ENCODE data around the gene ST8SIA6. TPM values are rescaled to one million over a fixed set of nuclear protein-coding genes. Genes with fewer than 3 reads are reported as not detected.

Gene ST8SIA6
- polyA plus RNA-seq, 2 of the 4 experiments (the other 2 are of a cell fraction): 0.16 to 0.25 TPM

DNA sequence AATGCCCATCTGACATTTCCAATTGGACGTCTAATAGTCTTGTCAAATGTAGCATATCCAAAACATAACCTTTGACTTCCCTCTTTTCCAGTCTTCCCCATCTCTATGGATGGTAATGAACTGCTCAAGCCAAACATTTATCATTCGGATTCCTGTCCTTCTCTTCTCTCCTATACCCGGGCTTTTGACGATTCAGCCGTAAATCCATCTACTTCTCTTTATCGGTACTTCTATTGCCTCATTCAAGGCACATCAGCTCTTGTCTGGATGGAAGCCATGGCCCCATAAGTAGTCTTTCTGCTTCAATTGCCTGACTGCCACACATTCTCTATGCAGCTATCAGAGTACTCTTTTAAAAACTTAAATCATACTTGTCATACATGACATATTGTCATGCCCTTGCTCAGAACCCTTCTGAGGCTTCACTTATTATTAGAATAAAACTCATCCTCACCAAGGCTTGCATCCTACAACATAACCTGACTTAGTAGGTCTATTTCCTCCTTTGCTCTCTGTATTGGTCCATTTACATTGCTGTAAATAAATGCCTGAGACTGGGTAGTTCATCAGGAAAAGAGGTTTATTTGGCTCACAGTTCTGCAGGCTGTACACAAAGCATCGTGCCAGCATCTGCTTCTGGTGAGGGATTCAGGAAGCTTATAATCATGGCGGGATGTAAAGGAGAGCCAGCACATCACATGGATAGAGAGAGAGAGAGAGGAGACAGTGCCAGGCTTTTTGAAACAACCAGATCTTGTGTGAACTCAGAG, 37.8 kb downstream of the ST8SIA6 start:
- CTCF ChIA-PET: interaction anchor here (2.1 to 5.6 kb wide), 2 partner anchors 13 to 14 kb away, joined by 9 to 28 read pairs; no protein-coding TSS in a partner anchor
- TF ChIP-seq SREBF2 (IDR thresholded peaks at IDR 0.05): no peak
- no peak for TF ChIP-seq ZC3H11A (IDR thresholded peaks at IDR 0.05)
- no peak for TF ChIP-seq HDAC2 (IDR thresholded peaks at IDR 0.05)
- no peak for TF ChIP-seq MYC (IDR thresholded peaks at IDR 0.05; ENCODE audit: borderline replicate concordance, low read length)
- TF ChIP-seq, protein P1, sequence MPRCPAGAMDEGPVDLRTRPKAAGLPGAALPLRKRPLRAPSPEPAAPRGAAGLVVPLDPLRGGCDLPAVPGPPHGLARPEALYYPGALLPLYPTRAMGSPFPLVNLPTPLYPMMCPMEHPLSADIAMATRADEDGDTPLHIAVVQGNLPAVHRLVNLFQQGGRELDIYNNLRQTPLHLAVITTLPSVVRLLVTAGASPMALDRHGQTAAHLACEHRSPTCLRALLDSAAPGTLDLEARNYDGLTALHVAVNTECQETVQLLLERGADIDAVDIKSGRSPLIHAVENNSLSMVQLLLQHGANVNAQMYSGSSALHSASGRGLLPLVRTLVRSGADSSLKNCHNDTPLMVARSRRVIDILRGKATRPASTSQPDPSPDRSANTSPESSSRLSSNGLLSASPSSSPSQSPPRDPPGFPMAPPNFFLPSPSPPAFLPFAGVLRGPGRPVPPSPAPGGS (IDR thresholded peaks at IDR 0.05): no peak
- TF ChIP-seq CHD2 (IDR thresholded peaks at IDR 0.05; ENCODE audit: low read length, partially characterized antibody): no peak
- no peak for TF ChIP-seq CBX2 (IDR thresholded peaks at IDR 0.05; ENCODE audit: borderline replicate concordance, low read depth)
- no peak for TF ChIP-seq JUNB (IDR thresholded peaks at IDR 0.05)
- TF ChIP-seq KDM5A (IDR thresholded peaks at IDR 0.05): no peak
- TF ChIP-seq EP300 (IDR thresholded peaks at IDR 0.05): no peak
- no peak for TF ChIP-seq CHD4 (IDR thresholded peaks at IDR 0.05; ENCODE audit: borderline replicate concordance)
- TF ChIP-seq, protein P2, sequence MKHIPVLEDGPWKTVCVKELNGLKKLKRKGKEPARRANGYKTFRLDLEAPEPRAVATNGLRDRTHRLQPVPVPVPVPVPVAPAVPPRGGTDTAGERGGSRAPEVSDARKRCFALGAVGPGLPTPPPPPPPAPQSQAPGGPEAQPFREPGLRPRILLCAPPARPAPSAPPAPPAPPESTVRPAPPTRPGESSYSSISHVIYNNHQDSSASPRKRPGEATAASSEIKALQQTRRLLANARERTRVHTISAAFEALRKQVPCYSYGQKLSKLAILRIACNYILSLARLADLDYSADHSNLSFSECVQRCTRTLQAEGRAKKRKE (CRISPR knock-in tag; IDR thresholded peaks at IDR 0.05; ENCODE audit: low read depth): no peak
- 22% methylated on average over 8 of the region's 8 CpGs for WGBS (ENCODE audit: missing lambda C conversion rate)
- H3K4me1 ChIP-seq: no peaks in the 10 kb centered on the region
- no peak overlapping the region for H3K4me2 ChIP-seq
- POLR2A ChIA-PET: no interaction called here
- no peaks in the 10 kb centered on the region for H3K9me3 ChIP-seq
- DNase-seq (ENCODE audit: low read depth in 1 of 2, low spot score in 1 of 2): no peak
- ATAC-seq: no peak
- FAIRE-seq: no peak
- H3K27ac ChIP-seq: no peak overlapping the region
- H3K4me3 ChIP-seq: no peak overlapping the region

DNA sequence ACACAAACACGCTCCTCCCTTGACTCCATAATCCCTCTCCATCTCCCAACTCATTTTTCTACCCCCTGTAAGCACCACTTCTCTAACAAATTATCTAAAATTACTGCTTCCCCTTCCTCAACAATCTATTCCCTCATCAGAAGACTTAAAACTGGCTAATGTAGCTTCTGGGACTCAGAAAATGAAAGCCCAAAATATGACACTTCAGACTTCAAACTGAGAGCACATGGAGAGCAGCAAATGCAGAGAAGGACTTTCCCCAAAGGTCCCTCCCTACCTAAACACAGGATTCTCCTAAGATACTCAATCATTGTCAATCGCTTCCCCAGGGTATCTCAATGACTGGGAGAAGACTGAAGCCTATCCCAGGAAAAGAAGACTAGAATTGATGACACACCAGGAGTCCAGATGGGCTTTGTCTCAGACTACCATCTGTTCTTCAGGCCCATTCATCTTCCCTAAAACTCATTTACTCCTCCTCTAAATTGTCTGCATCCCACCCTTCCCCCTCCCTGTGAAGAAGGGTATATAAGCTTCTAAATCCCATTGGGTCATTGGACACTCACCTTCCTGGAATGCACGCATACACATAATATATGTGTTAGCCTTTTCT, 39.2 kb downstream of the ST8SIA6 start:
- no peak for TF ChIP-seq BHLHE40 (IDR thresholded peaks at IDR 0.05; ENCODE audit: low read depth, low read length)
- TF ChIP-seq KDM5A (IDR thresholded peaks at IDR 0.05): no peak
- no peak for TF ChIP-seq POLR2AphosphoS2 (conservative IDR thresholded peaks at IDR 0.05; ENCODE audit: low read length)
- TF ChIP-seq, protein P3, sequence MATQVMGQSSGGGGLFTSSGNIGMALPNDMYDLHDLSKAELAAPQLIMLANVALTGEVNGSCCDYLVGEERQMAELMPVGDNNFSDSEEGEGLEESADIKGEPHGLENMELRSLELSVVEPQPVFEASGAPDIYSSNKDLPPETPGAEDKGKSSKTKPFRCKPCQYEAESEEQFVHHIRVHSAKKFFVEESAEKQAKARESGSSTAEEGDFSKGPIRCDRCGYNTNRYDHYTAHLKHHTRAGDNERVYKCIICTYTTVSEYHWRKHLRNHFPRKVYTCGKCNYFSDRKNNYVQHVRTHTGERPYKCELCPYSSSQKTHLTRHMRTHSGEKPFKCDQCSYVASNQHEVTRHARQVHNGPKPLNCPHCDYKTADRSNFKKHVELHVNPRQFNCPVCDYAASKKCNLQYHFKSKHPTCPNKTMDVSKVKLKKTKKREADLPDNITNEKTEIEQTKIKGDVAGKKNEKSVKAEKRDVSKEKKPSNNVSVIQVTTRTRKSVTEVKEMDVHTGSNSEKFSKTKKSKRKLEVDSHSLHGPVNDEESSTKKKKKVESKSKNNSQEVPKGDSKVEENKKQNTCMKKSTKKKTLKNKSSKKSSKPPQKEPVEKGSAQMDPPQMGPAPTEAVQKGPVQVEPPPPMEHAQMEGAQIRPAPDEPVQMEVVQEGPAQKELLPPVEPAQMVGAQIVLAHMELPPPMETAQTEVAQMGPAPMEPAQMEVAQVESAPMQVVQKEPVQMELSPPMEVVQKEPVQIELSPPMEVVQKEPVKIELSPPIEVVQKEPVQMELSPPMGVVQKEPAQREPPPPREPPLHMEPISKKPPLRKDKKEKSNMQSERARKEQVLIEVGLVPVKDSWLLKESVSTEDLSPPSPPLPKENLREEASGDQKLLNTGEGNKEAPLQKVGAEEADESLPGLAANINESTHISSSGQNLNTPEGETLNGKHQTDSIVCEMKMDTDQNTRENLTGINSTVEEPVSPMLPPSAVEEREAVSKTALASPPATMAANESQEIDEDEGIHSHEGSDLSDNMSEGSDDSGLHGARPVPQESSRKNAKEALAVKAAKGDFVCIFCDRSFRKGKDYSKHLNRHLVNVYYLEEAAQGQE (IDR thresholded peaks at IDR 0.05): no peak
- FAIRE-seq (no peak), DNase-seq (ENCODE audit: low read depth in 1 of 2, low spot score in 1 of 2) (no peak), ATAC-seq (no peak)
- ChIA-PET CTCF (interaction anchor here (0.6 to 2.1 kb wide), 3 partner anchors 14 to 1512 kb away, joined by 3 to 9 read pairs (median 3); no protein-coding TSS in a partner anchor), POLR2A (no interaction called here)
- Histone ChIP-seq H3K27ac (no peak overlapping the region), H3K4me3 (no peak overlapping the region), H3K9me3 (no peaks in the 10 kb centered on the region), H3K4me1 (no peaks in the 10 kb centered on the region), H3K4me2 (no peak overlapping the region)
- 41% methylated on average over 3 of the region's 3 CpGs for WGBS (ENCODE audit: missing lambda C conversion rate)

DNA sequence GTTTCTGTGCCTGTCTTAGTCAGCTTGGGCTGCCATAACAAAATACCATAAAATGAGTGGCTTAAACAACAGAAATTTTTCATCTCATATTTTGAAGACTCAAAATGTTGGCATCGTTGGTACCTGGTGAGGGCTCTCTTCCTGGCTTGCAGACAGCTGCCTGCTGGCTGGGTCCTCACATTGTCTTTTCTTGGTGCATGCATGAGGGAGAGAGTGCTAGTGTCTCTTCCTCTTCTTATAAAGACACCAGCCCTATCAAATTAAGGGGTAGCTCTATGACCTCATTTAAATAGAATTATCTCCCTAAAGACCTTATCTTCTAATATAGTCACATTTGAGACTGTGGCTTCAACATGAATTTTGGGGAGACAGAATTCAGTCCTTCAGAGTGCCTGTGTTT, 39.9 kb downstream of the ST8SIA6 start:
- FAIRE-seq (no peak), DNase-seq (ENCODE audit: low read depth in 1 of 2, low spot score in 1 of 2) (no peak), ATAC-seq (no peak)
- Histone ChIP-seq H3K4me3 (no peak overlapping the region), H3K4me1 (no peaks in the 10 kb centered on the region), H3K4me2 (no peak overlapping the region), H3K9me3 (no peaks in the 10 kb centered on the region), H3K27ac (no peak overlapping the region)
- CTCF ChIA-PET: interaction anchor here (2.1 kb wide), 1 partner anchor 15 kb away, joined by 9 read pairs; no protein-coding TSS in a partner anchor
- 21% methylated on average over 1 of the region's 1 CpG for WGBS (ENCODE audit: missing lambda C conversion rate)
- TF ChIP-seq EHMT2 (IDR thresholded peaks at IDR 0.05; ENCODE audit: low read depth) (no peak), POLR2AphosphoS2 (conservative IDR thresholded peaks at IDR 0.05; ENCODE audit: low read length) (no peak), MAZ (IDR thresholded peaks at IDR 0.05; ENCODE audit: borderline replicate concordance, low read depth, low read length) (no peak), POLR2A (IDR thresholded peaks at IDR 0.05; ENCODE audit: low read length) (no peak), ZNF302 (CRISPR knock-in tag; IDR thresholded peaks at IDR 0.05) (no peak), EHF (CRISPR knock-in tag; IDR thresholded peaks at IDR 0.05) (no peak), GATA3 (IDR thresholded peaks at IDR 0.05; ENCODE audit: borderline replicate concordance) (no peak), CHD2 (IDR thresholded peaks at IDR 0.05; ENCODE audit: low read length, partially characterized antibody) (no peak), FOXS1 (CRISPR knock-in tag; IDR thresholded peaks at IDR 0.05) (no peak)
- POLR2A ChIA-PET: no interaction called here
